ENCODE measurements around the gene ULK4.

DNA sequence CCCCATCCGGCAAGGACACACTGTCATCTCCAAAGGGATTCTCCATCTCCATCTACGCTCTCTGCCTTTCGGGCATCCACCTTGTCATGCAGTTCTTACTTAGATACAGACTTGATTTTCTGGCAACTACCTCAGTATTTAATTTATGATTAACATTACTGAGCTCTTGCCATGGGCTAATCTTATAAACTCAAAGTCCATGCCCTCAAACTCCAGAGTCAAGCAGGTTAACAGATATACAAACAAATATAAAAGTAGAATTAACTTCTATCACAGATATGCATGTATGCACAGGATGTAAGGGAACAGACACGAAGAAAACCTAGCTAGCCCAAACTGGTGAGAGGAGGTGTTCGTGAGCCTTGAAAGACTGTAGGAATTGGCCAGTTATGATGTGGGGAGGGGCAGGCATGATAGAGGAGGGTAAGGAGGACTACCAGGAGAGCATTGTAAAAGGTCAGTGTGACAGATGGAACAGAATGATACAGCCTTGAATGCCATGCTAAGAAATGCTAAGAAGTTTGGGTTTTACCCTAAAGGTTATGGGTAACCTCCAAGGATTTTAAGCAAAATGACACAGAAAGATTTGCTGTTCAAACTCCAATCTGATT, 334.3 kb downstream of the ULK4 start:
- TF ChIP-seq, protein P1, sequence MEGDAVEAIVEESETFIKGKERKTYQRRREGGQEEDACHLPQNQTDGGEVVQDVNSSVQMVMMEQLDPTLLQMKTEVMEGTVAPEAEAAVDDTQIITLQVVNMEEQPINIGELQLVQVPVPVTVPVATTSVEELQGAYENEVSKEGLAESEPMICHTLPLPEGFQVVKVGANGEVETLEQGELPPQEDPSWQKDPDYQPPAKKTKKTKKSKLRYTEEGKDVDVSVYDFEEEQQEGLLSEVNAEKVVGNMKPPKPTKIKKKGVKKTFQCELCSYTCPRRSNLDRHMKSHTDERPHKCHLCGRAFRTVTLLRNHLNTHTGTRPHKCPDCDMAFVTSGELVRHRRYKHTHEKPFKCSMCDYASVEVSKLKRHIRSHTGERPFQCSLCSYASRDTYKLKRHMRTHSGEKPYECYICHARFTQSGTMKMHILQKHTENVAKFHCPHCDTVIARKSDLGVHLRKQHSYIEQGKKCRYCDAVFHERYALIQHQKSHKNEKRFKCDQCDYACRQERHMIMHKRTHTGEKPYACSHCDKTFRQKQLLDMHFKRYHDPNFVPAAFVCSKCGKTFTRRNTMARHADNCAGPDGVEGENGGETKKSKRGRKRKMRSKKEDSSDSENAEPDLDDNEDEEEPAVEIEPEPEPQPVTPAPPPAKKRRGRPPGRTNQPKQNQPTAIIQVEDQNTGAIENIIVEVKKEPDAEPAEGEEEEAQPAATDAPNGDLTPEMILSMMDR (conservative IDR thresholded peaks at IDR 0.05; ENCODE audit: low read depth, low read length), result no peak
- TF ChIP-seq RAD21 (IDR thresholded peaks at IDR 0.05; ENCODE audit: low read length) (no peak), NFE2L2 (IDR thresholded peaks at IDR 0.05; ENCODE audit: low read depth, low read length) (no peak), CHD1 (IDR thresholded peaks at IDR 0.05; ENCODE audit: low read depth, low read length) (no peak), POLR2A (IDR thresholded peaks at IDR 0.05; ENCODE audit: low read depth, low read length) (no peak), SMC3 (IDR thresholded peaks at IDR 0.05; ENCODE audit: low read depth, low read length) (no peak), CEBPB (IDR thresholded peaks at IDR 0.05; ENCODE audit: low read depth, low read length) (no peak), RFX5 (IDR thresholded peaks at IDR 0.05; ENCODE audit: low read depth, low read length) (no peak)
- TF ChIP-seq, protein P2, sequence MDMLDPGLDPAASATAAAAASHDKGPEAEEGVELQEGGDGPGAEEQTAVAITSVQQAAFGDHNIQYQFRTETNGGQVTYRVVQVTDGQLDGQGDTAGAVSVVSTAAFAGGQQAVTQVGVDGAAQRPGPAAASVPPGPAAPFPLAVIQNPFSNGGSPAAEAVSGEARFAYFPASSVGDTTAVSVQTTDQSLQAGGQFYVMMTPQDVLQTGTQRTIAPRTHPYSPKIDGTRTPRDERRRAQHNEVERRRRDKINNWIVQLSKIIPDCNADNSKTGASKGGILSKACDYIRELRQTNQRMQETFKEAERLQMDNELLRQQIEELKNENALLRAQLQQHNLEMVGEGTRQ (IDR thresholded peaks at IDR 0.05; ENCODE audit: low read depth, low read length), result no peak
